CD14-positive monocyte (primary cell): ENCODE measurements around the gene IFNA4. TPM values are rescaled to one million over a fixed set of nuclear protein-coding genes. Genes with fewer than 3 reads are reported as not detected.
"Not testable (repeated sequence)": the region's sequence is repeated elsewhere in the genome, so short reads cannot be mapped to it uniquely, and the experiment has no call there.

Experiments
- DNase-seq, 3 donors: peaks; one replicate each; pipeline ENCODE4 v3.0.0-alpha.2; 2011 to 2022
- H2AFZ ChIP-seq: 2 replicates; pipeline ENCODE4 v1.6.0; 2012; ENCODE audit warnings: mild to moderate bottlenecking, low read depth, low read length, inconsistent platforms; ENCODE audit not compliant: insufficient read depth, poor library complexity, severe bottlenecking
- H3K27ac ChIP-seq, 2 donors: 1 replicate in 1 of 2; 2 replicates in 1 of 2; pipeline ENCODE4 v1.5.1; 2012 to 2013; ENCODE audit warnings: low read length in 2 of 2, control low read depth in 1 of 2, inconsistent platforms in 1 of 2, low read depth in 1 of 2, mild to moderate bottlenecking in 1 of 2
- H3K27me3 ChIP-seq, 2 donors: one replicate each; pipeline versions ENCODE4 v1.6.0 to v1.6.1; 2011 to 2013; ENCODE audit warnings: low read length in 2 of 2; ENCODE audit not compliant: control insufficient read depth in 2 of 2, insufficient read depth in 2 of 2
- H3K36me3 ChIP-seq, 2 donors: replicated peaks in 1 of 2; 1 replicate in 1 of 2; 2 replicates in 1 of 2; pipeline versions ENCODE4 v1.5.1 to v1.6.1; 2012 to 2013; ENCODE audit warnings: low read length in 2 of 2, control low read depth in 1 of 2, inconsistent platforms in 1 of 2, mild to moderate bottlenecking in 1 of 2; ENCODE audit not compliant: insufficient read depth in 2 of 2, control insufficient read depth in 1 of 2
- H3K4me1 ChIP-seq, 2 donors: 1 replicate in 1 of 2; 2 replicates in 1 of 2; pipeline versions ENCODE4 v1.5.1 to v1.6.1; 2012 to 2013; ENCODE audit warnings: low read length in 2 of 2, control low read depth in 1 of 2, inconsistent platforms in 1 of 2, mild to moderate bottlenecking in 1 of 2, moderate library complexity in 1 of 2; ENCODE audit not compliant: insufficient read depth in 2 of 2, control insufficient read depth in 1 of 2
- H3K4me2 ChIP-seq: replicated peaks from 2 replicates; pipeline ENCODE3; 2012; ENCODE audit warnings: low read length, moderate library complexity, mild to moderate bottlenecking; ENCODE audit not compliant: poor library complexity, severe bottlenecking; ENCODE audit errors: extremely low read depth
- H3K4me3 ChIP-seq, 3 experiments: fragments of 200-600 bp in 1 of 3; sonication (generic) in 1 of 3; replicated peaks in 1 of 3; 1 replicate in 2 of 3; 2 replicates in 1 of 3; pipeline ENCODE4 v1.5.1; 2011 to 2013; ENCODE audit warnings: low read length in 3 of 3, mild to moderate bottlenecking in 3 of 3, control low read depth in 2 of 3, low read depth in 2 of 3, inconsistent platforms in 1 of 3, moderate library complexity in 1 of 3
- H3K79me2 ChIP-seq: 2 replicates; pipeline ENCODE4 v1.6.0; 2012; ENCODE audit warnings: mild to moderate bottlenecking, control low read depth, inconsistent platforms, low read length, moderate library complexity; ENCODE audit not compliant: insufficient read depth
- H3K9ac ChIP-seq: 2 replicates; pipeline ENCODE4 v1.6.0; 2017; ENCODE audit warnings: low read length, mild to moderate bottlenecking; ENCODE audit not compliant: insufficient read depth, poor library complexity, severe bottlenecking
- H3K9me3 ChIP-seq, 2 donors: replicated peaks in 1 of 2; 1 replicate in 1 of 2; 2 replicates in 1 of 2; pipeline versions ENCODE4 v1.5.1 to v1.6.1; 2012 to 2013; ENCODE audit warnings: low read length in 2 of 2, control low read depth in 1 of 2; ENCODE audit not compliant: control insufficient read depth in 1 of 2, insufficient read depth in 1 of 2
- H4K20me1 ChIP-seq: 2 replicates; pipeline ENCODE4 v1.6.0; 2012; ENCODE audit warnings: mild to moderate bottlenecking, low read length, control low read depth, moderate library complexity; ENCODE audit not compliant: insufficient read depth
- H3K27ac Mint-ChIP-seq, 7 donors: one replicate each; pipeline ENCODE4 v1.8.0; 2020; ENCODE audit warnings: mild to moderate bottlenecking in 7 of 7, mixed read lengths in 7 of 7, moderate library complexity in 6 of 7, inconsistent platforms in 2 of 7
- H3K27me3 Mint-ChIP-seq, 3 donors: one replicate each; pipeline ENCODE4 v1.8.0; 2021 to 2022; ENCODE audit warnings: low read depth in 3 of 3, mild to moderate bottlenecking in 3 of 3, mixed read lengths in 3 of 3, moderate library complexity in 3 of 3, inconsistent platforms in 1 of 3
- H3K36me3 Mint-ChIP-seq, 2 donors: one replicate each; pipeline ENCODE4 v1.8.0; 2020; ENCODE audit warnings: mixed read lengths in 2 of 2, inconsistent platforms in 1 of 2, mild to moderate bottlenecking in 1 of 2
- H3K4me1 Mint-ChIP-seq: one replicate; pipeline ENCODE4 v1.8.0; 2020; ENCODE audit warnings: mild to moderate bottlenecking, mixed read lengths
- H3K4me3 Mint-ChIP-seq, 2 donors: one replicate each; pipeline ENCODE4 v1.8.0; 2020; ENCODE audit warnings: mild to moderate bottlenecking in 2 of 2, mixed read lengths in 2 of 2, moderate library complexity in 1 of 2
- H3K9me3 Mint-ChIP-seq, 7 donors: one replicate each; pipeline ENCODE4 v1.8.0; 2020 to 2022; ENCODE audit warnings: mixed read lengths in 7 of 7, mild to moderate bottlenecking in 6 of 7, moderate library complexity in 6 of 7, inconsistent platforms in 2 of 7
- WGBS: methylation state at CpG from one replicate; pipeline ENCODE4 v1.1.5; 2013; ENCODE audit warnings: missing lambda C conversion rate; ENCODE audit not compliant: insufficient coverage; 5-methylcytosine and 5-hydroxymethylcytosine counted together
- intact Hi-C, 2 donors: fragments of 100-400 bp; cut with micrococcal nuclease; formaldehyde crosslinking; loops; one replicate each; pipeline versions ENCODE4 v1.15.0 to v1.15.1; 2023
- polyA plus RNA-seq, 3 donors: library from polyadenylated mRNA; depleted of rRNA in 1 of 3; unstranded in 2 of 3; stranded (reverse) in 1 of 3; fragments of 300-500 nt in 2 of 3; fragments of >200 nt in 1 of 3; fragmentation: Illumina TruSeq in 2 of 3; gene quantifications; 1 replicate in 2 of 3; 2 replicates in 1 of 3; pipeline ENCODE4 v1.2.3, GENCODE V29; 2012 to 2021
- TF ChIP-seq, protein P1 (sequence below): fragments of 200-600 bp; IDR thresholded peaks from one replicate; pipeline ENCODE4 v1.8.0; 2022; ENCODE audit warnings: antibody characterized with exemption, mild to moderate bottlenecking

The IFNA4 gene
- polyA plus RNA-seq, 3 donors, result not detected

DNA sequence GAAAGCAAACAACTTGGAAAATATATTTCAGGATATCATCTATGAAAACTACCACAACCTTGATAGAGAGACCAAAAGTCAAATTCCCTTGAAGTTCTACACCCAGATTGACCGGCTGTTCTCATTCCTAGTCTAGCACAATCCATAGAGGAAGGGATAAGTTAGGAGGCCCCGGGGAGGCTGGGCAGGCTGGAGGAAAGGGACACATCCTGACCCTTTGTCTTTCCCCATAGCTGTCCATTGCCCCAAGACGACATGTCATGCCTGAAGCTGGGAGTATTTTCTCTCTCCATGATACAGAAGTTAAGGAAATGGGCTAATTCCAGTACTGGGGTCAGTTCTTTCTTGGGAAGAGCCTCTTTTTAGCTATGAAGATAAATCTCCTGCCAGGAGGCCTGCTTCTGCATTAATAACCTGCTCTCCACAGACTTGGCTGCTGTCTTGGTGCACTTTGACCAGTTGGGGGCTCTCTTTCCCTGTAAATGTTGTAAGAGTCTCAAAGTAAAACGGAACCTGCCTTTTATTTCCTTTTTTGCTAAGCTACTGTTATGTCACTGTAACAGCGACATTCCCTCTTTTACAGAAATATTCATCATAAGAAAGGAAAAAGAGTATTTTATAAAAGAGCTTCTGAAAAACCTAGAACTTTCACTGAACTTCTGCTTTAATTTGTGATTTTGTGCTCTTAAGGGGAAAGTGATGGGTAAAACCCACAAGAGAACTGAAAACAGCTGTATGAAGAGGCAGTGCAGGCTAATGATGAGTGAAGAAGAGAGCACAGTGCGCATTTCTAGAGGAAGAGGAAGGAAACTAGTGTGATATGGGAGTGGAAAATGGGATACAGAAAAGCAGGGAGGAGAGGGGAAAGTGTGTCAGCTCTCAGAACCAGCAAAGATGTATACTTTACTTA lies 7.7 kb upstream of the IFNA4 start:
- H2AFZ ChIP-seq, H3K27me3 ChIP-seq, H3K4me1 ChIP-seq, H3K79me2 ChIP-seq, intact Hi-C loops, H3K9me3 ChIP-seq, H3K9ac ChIP-seq, H3K27ac ChIP-seq, H3K27me3 Mint-ChIP-seq, H3K36me3 ChIP-seq, H3K4me3 ChIP-seq, H3K9me3 Mint-ChIP-seq, H3K4me2 ChIP-seq, H3K36me3 Mint-ChIP-seq, H4K20me1 ChIP-seq: not testable (repeated sequence)
- DNase-seq, result peak; percentile 21 to 58 (median 54)
- no CpG with 5 or more reads among the region's 6 CpGs for WGBS
- Mint-ChIP-seq H3K27ac (peak overlapping the region in 3 of 7 donors; percentile 36 to 62 (median 37)), H3K4me3 (peak overlapping the region; percentile 9 to 72), H3K4me1 (peaks cover 20% of the 10 kb centered on the region)
- TF ChIP-seq, protein P1, sequence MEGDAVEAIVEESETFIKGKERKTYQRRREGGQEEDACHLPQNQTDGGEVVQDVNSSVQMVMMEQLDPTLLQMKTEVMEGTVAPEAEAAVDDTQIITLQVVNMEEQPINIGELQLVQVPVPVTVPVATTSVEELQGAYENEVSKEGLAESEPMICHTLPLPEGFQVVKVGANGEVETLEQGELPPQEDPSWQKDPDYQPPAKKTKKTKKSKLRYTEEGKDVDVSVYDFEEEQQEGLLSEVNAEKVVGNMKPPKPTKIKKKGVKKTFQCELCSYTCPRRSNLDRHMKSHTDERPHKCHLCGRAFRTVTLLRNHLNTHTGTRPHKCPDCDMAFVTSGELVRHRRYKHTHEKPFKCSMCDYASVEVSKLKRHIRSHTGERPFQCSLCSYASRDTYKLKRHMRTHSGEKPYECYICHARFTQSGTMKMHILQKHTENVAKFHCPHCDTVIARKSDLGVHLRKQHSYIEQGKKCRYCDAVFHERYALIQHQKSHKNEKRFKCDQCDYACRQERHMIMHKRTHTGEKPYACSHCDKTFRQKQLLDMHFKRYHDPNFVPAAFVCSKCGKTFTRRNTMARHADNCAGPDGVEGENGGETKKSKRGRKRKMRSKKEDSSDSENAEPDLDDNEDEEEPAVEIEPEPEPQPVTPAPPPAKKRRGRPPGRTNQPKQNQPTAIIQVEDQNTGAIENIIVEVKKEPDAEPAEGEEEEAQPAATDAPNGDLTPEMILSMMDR, result peak; percentile 63

DNA sequence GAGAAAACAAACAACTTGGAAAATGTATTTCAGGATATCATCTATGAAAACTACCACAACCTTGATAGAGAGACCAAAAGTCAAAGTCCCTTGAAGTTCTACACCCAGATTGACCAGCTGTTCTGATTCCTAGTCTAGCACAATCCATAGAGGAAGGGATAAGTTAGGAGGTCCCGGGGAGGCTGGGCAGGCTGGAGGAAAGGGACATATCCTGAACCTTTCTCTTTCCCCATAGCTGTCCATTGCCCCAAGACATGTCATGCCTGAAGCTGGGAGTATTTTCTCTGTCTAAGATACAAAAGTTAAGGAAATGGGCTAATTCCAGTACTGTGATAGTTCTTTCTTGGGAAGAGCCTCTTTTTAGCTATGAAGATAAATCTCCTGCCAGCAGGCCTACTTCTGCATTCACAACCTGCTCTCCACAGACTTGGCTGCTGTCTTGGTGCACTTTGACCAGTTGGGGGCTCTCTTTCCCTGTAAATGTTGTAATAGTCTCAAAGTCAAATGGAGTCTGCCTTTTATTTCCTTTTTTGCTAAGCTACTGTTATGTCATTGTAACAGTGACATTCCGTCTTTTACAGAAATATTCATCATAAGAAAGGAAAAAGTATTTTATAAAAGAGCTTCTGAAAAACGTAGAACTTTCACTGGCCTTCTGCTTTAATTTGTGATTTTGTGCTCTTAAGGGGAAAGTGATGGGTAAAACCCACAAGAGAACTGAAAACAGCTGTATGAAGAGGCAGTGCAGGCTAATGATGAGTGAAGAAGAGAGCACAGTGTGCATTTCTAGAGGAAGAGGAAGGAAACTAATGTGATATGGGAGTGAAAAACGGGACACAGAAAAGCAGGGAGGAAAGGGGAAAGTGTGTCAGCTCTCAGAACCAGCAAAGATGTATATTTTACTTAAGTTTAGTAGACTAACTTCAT lies 4.3 kb downstream of the IFNA4 start:
- H3K79me2 ChIP-seq, H3K4me1 ChIP-seq, H3K9me3 ChIP-seq, H3K36me3 ChIP-seq, H3K36me3 Mint-ChIP-seq, H4K20me1 ChIP-seq, H3K9ac ChIP-seq, H3K27me3 Mint-ChIP-seq, H3K27me3 ChIP-seq, H3K9me3 Mint-ChIP-seq, H3K27ac ChIP-seq, intact Hi-C loops, H3K4me3 ChIP-seq: not testable (repeated sequence)
- Histone ChIP-seq H2AFZ (peak overlapping the region; percentile 50), H3K4me2 (peak overlapping the region; percentile 11)
- TF ChIP-seq, protein P1, result peak; percentile 68
- DNase-seq, result peak; percentile 32 to 61 (median 59)
- peak overlapping the region in 1 of 2 donors; percentile 51 for H3K4me3 Mint-ChIP-seq
- H3K4me1 Mint-ChIP-seq, result peaks cover 15% of the 10 kb centered on the region
- H3K27ac Mint-ChIP-seq, result peak overlapping the region in 6 of 7 donors; percentile 19 to 88 (median 56)
- no CpG with 5 or more reads among the region's 4 CpGs for WGBS
